Natural killer cell (primary cell): ENCODE measurements around the gene PCNX1. TPM values are rescaled to one million over a fixed set of nuclear protein-coding genes. Genes with fewer than 3 reads are reported as not detected.
"Not testable (repeated sequence)": the region's sequence is repeated elsewhere in the genome, so short reads cannot be mapped to it uniquely, and the experiment has no call there.

Source experiments
- ATAC-seq, 3 donors: fragments of 150-1000 bp in 2 of 3; fragments of 200-7000 bp in 1 of 3; cut with Tn5 transposase; 1 replicate in 1 of 3; 2 replicates in 2 of 3; pipeline ENCODE4 v1.10.0; 2021; ENCODE audit warnings: mild to moderate bottlenecking in 2 of 3, moderate library complexity in 2 of 3
- DNase-seq, 2 donors: peaks; one replicate each; pipeline versions ENCODE4 v3.0.0 to v3.0.0-alpha.2; 2013 to 2021; ENCODE audit warnings: mixed read lengths in 1 of 2
- H3K27ac ChIP-seq: one replicate; pipeline ENCODE4 v1.5.1; 2013; ENCODE audit warnings: mild to moderate bottlenecking, low read length
- H3K27me3 ChIP-seq: one replicate; pipeline ENCODE4 v1.6.1; 2013; ENCODE audit warnings: low read length; ENCODE audit not compliant: control insufficient read depth, insufficient read depth
- H3K36me3 ChIP-seq: one replicate; pipeline ENCODE4 v1.6.1; 2013; ENCODE audit warnings: low read length; ENCODE audit not compliant: control insufficient read depth, insufficient read depth
- H3K4me1 ChIP-seq: one replicate; pipeline ENCODE4 v1.6.1; 2013; ENCODE audit warnings: low read length; ENCODE audit not compliant: control insufficient read depth, insufficient read depth
- H3K4me3 ChIP-seq: one replicate; pipeline ENCODE4 v1.5.1; 2013; ENCODE audit warnings: low read length
- H3K9me3 ChIP-seq: one replicate; pipeline ENCODE4 v1.6.1; 2013; ENCODE audit warnings: low read length; ENCODE audit not compliant: control insufficient read depth, insufficient read depth
- H3K27ac Mint-ChIP-seq, 2 donors: one replicate each; pipeline ENCODE4 v1.8.0; 2022; ENCODE audit warnings: mild to moderate bottlenecking in 2 of 2, mixed read lengths in 2 of 2, moderate library complexity in 1 of 2
- H3K27me3 Mint-ChIP-seq, 2 donors: one replicate each; pipeline ENCODE4 v1.8.0; 2022; ENCODE audit warnings: low read depth in 2 of 2, mixed read lengths in 2 of 2
- H3K36me3 Mint-ChIP-seq: one replicate; pipeline ENCODE4 v1.8.0; 2022; ENCODE audit warnings: mixed read lengths
- H3K4me1 Mint-ChIP-seq, 2 donors: one replicate each; pipeline ENCODE4 v1.8.0; 2022; ENCODE audit warnings: mixed read lengths in 2 of 2
- H3K4me3 Mint-ChIP-seq: one replicate; pipeline ENCODE4 v1.8.0; 2022; ENCODE audit warnings: mild to moderate bottlenecking, moderate library complexity, mixed read lengths
- H3K9me3 Mint-ChIP-seq, 2 donors: one replicate each; pipeline ENCODE4 v1.8.0; 2022; ENCODE audit warnings: mixed read lengths in 2 of 2
- CTCF ChIP-seq: fragments of 200-600 bp; IDR thresholded peaks from one replicate; pipeline ENCODE4 v1.8.0; 2022; ENCODE audit warnings: antibody characterized with exemption
- WGBS: methylation state at CpG from one replicate; pipeline ENCODE4 v1.1.7; 2013; ENCODE audit warnings: missing lambda C conversion rate; ENCODE audit not compliant: insufficient coverage; 5-methylcytosine and 5-hydroxymethylcytosine counted together
- intact Hi-C: fragments of 100-400 bp; cut with micrococcal nuclease; formaldehyde crosslinking; loops from one replicate; pipeline ENCODE4 v1.14.2; 2022
- total RNA-seq, 4 donors: library from RNA; stranded (reverse); fragments of 120-200 nt in 1 of 4; gene quantifications; one replicate each; pipeline versions ENCODE4 v1.2.3 to v1.2.4, GENCODE V29; 2013 to 2022

The PCNX1 gene
- total RNA-seq = 100 to 1,000 TPM in 2 of 3 donors, 10 to 100 TPM in 1; 79.8 to 124 (median 119) TPM
- 140 TPM for total RNA-seq (2013)

GRCh38 chr14:70907176-70907995 is at the start of gene PCNX1:
PCNX1 (plus strand) TSS chr14:70907459; CDS start chr14:70907851, 392 bp downstream.
- Mint-ChIP-seq H3K9me3 (no peaks in the 10 kb centered on the region), H3K4me1 (peaks cover 45 to 47% of the 10 kb centered on the region in 2 donors), H3K36me3 (no peaks in the 10 kb centered on the region), H3K4me3 (peak within 1 kb of the TSS; percentile 93), H3K27me3 (no peaks in the 10 kb centered on the region), H3K27ac (peak within 1 kb of the TSS; percentile 92 to 100)
- peak; percentile 89 to 93 for DNase-seq
- WGBS = under 1% methylated on average over 101 of the region's 101 CpGs
- ATAC-seq = peak; percentile 81 to 92 (median 84)
- Histone ChIP-seq H3K9me3 (no peaks in the 10 kb centered on the region), H3K4me1 (peaks cover 15% of the 10 kb centered on the region), H3K36me3 (no peaks in the 10 kb centered on the region), H3K27me3 (no peaks in the 10 kb centered on the region), H3K4me3 (peak within 1 kb of the TSS; percentile 97), H3K27ac (peak within 1 kb of the TSS; percentile 93)
- intact Hi-C loops = loop anchor here (1.0 to 5.0 kb wide), 4 partner anchors 35 to 1755 kb away; partner anchors contain the start of gene DCAF5
- peak; percentile 85 for TF ChIP-seq CTCF

- Mint-ChIP-seq H3K4me3 (no peak overlapping the region), H3K27me3 (peaks cover 4 to 8% of the 10 kb centered on the region in 2 donors), H3K27ac (no peak overlapping the region), H3K9me3 (no peaks in the 10 kb centered on the region), H3K36me3 (no peaks in the 10 kb centered on the region), H3K4me1 (peaks cover 0 to 7% of the 10 kb centered on the region in 2 donors)
- H3K36me3 ChIP-seq = no peaks in the 10 kb centered on the region
- no peak overlapping the region for H3K4me3 ChIP-seq
- WGBS = 100% methylated on average over 2 of the region's 2 CpGs
- DNase-seq (no peak), ATAC-seq (no peak)
- H3K27me3 ChIP-seq = no peaks in the 10 kb centered on the region
- intact Hi-C loops = no loop called here
- no peak overlapping the region for H3K27ac ChIP-seq
- TF ChIP-seq CTCF = no peak
- H3K9me3 ChIP-seq = no peaks in the 10 kb centered on the region
- H3K4me1 ChIP-seq = no peaks in the 10 kb centered on the region
Observed at GRCh38 chr14:70857496-70857890, 49.8 kb upstream of the PCNX1 start.

GRCh38 chr14:70858641-70859040 is 48.6 kb upstream of the PCNX1 start:
- Mint-ChIP-seq H3K4me1 (peaks cover 0 to 7% of the 10 kb centered on the region in 2 donors), H3K4me3 (no peak overlapping the region), H3K27ac (no peak overlapping the region), H3K9me3 (no peaks in the 10 kb centered on the region), H3K27me3 (peaks cover 4 to 8% of the 10 kb centered on the region in 2 donors), H3K36me3 (no peaks in the 10 kb centered on the region)
- DNase-seq = no peak
- intact Hi-C loops = no loop called here
- Histone ChIP-seq H3K9me3 (no peaks in the 10 kb centered on the region), H3K4me3 (no peak overlapping the region), H3K27ac (no peak overlapping the region), H3K36me3 (no peaks in the 10 kb centered on the region), H3K4me1 (no peaks in the 10 kb centered on the region), H3K27me3 (no peaks in the 10 kb centered on the region)
- no peak for TF ChIP-seq CTCF
- 96% methylated on average over 5 of the region's 5 CpGs for WGBS
- no peak for ATAC-seq

GRCh38 chr14:70866992-70867391 is 40.3 kb upstream of the PCNX1 start:
- WGBS = 94% methylated on average over 1 of the region's 1 CpG
- H3K36me3 Mint-ChIP-seq, DNase-seq, H3K27ac Mint-ChIP-seq, H3K27me3 Mint-ChIP-seq, H3K27ac ChIP-seq, H3K4me1 ChIP-seq, H3K4me3 Mint-ChIP-seq, H3K9me3 Mint-ChIP-seq, H3K27me3 ChIP-seq, H3K4me3 ChIP-seq, intact Hi-C loops, ATAC-seq, H3K9me3 ChIP-seq, H3K4me1 Mint-ChIP-seq, H3K36me3 ChIP-seq: not testable (repeated sequence)
